HG02840 (cell line): ENCODE results near the gene MAPK8.
"Not testable (repeated sequence)": the region's sequence is repeated elsewhere in the genome, so short reads cannot be mapped to it uniquely, and the experiment has no call there.

ENCODE experiments used
- ATAC-seq: cut with Tn5 transposase; IDR thresholded peaks from one replicate; pipeline ENCODE4 v1.9.1; 2021; ENCODE audit warnings: mild to moderate bottlenecking, moderate library complexity, moderate number of reproducible peaks; ENCODE audit not compliant: unreplicated experiment, low FRiP score

MAPK8 gene

GRCh38 chr10:48332166-48332870 lies 25.8 kb downstream of the MAPK8 start:
- ATAC-seq: no peak

GRCh38 chr10:48332871-48333216 lies 26.4 kb downstream of the MAPK8 start:
- ATAC-seq: no peak

GRCh38 chr10:48333856-48334255 lies 27.4 kb downstream of the MAPK8 start:
- no peak for ATAC-seq

GRCh38 chr10:48335788-48336187 lies 29.3 kb downstream of the MAPK8 start:
- ATAC-seq: no peak

GRCh38 chr10:48336978-48337599 lies 30.6 kb downstream of the MAPK8 start:
- no peak for ATAC-seq

- no peak for ATAC-seq
These were observed 34.3 kb downstream of the MAPK8 start for GRCh38 chr10:48340734-48341133.

GRCh38 chr10:48343106-48343505 lies 36.6 kb downstream of the MAPK8 start:
- ATAC-seq: no peak

- no peak for ATAC-seq
These were observed 37.6 kb downstream of the MAPK8 start for GRCh38 chr10:48343921-48344598.

GRCh38 chr10:48346248-48346647 lies 39.8 kb downstream of the MAPK8 start:
- ATAC-seq: not testable (repeated sequence)

- not testable (repeated sequence) for ATAC-seq
These were observed 41.1 kb downstream of the MAPK8 start for GRCh38 chr10:48347539-48347938.

GRCh38 chr10:48347943-48348342 lies 41.5 kb downstream of the MAPK8 start:
- not testable (repeated sequence) for ATAC-seq

GRCh38 chr10:48353246-48353645 lies 46.8 kb downstream of the MAPK8 start:
- no peak for ATAC-seq

- no peak for ATAC-seq
These were observed 51.2 kb downstream of the MAPK8 start for GRCh38 chr10:48357631-48358030.

- ATAC-seq: no peak
These were observed 51.7 kb downstream of the MAPK8 start for GRCh38 chr10:48358162-48358561.

- no peak for ATAC-seq
These were observed 52.4 kb downstream of the MAPK8 start for GRCh38 chr10:48358838-48359237.

- no peak for ATAC-seq
These were observed 54.7 kb downstream of the MAPK8 start for GRCh38 chr10:48361176-48361575.

- no peak for ATAC-seq
These were observed 57.3 kb downstream of the MAPK8 start for GRCh38 chr10:48363617-48364355.

GRCh38 chr10:48364659-48365405 lies 58.4 kb downstream of the MAPK8 start:
- ATAC-seq: no peak

GRCh38 chr10:48365668-48366067 lies 59.2 kb downstream of the MAPK8 start:
- ATAC-seq: no peak

GRCh38 chr10:48366261-48366660 lies 59.8 kb downstream of the MAPK8 start:
- ATAC-seq: no peak
